Kidney tubule cell (primary cell): ENCODE data around the gene ADARB2.
"Not testable (repeated sequence)": the region's sequence is repeated elsewhere in the genome, so short reads cannot be mapped to it uniquely, and the experiment has no call there.

Experiments
- DNase-seq: peaks from one replicate; pipeline ENCODE4 v3.0.0-alpha.2; 2018; ENCODE audit warnings: low spot score

Gene ADARB2

GRCh38 chr10:1347962-1348772 lies 389.2 kb downstream of the ADARB2 start:
- DNase-seq, result no peak

GRCh38 chr10:1347525-1347924 lies 389.8 kb downstream of the ADARB2 start:
- no peak for DNase-seq

- DNase-seq, result no peak
These were observed 391.1 kb downstream of the ADARB2 start for GRCh38 chr10:1346201-1346600.

GRCh38 chr10:1345368-1345767 lies 392.0 kb downstream of the ADARB2 start:
- no peak for DNase-seq

GRCh38 chr10:1344846-1345245 lies 392.5 kb downstream of the ADARB2 start:
- no peak for DNase-seq

- no peak for DNase-seq
These were observed 392.9 kb downstream of the ADARB2 start for GRCh38 chr10:1344408-1344807.

- DNase-seq, result no peak
These were observed 394.1 kb downstream of the ADARB2 start for GRCh38 chr10:1343176-1343575.

- DNase-seq, result not testable (repeated sequence)
These were observed 396.3 kb downstream of the ADARB2 start for GRCh38 chr10:1341052-1341451.

GRCh38 chr10:1339396-1339795 lies 397.9 kb downstream of the ADARB2 start:
- DNase-seq, result no peak

GRCh38 chr10:1335642-1336041 lies 401.7 kb downstream of the ADARB2 start:
- no peak for DNase-seq

- no peak for DNase-seq
These were observed 403.3 kb downstream of the ADARB2 start for GRCh38 chr10:1333981-1334380.

- no peak for DNase-seq
These were observed 405.8 kb downstream of the ADARB2 start for GRCh38 chr10:1331560-1331959.

GRCh38 chr10:1329622-1330021 lies 407.7 kb downstream of the ADARB2 start:
- no peak for DNase-seq

GRCh38 chr10:1328981-1329614 lies 408.2 kb downstream of the ADARB2 start:
- no peak for DNase-seq

GRCh38 chr10:1328161-1328823 lies 409.0 kb downstream of the ADARB2 start:
- no peak for DNase-seq

GRCh38 chr10:1327759-1328158 lies 409.6 kb downstream of the ADARB2 start:
- no peak for DNase-seq

GRCh38 chr10:1326514-1326913 lies 410.8 kb downstream of the ADARB2 start:
- not testable (repeated sequence) for DNase-seq

- no peak for DNase-seq
These were observed 412.4 kb downstream of the ADARB2 start for GRCh38 chr10:1324903-1325302.

- DNase-seq, result no peak
These were observed 413.4 kb downstream of the ADARB2 start for GRCh38 chr10:1323951-1324350.

GRCh38 chr10:1320739-1321320 lies 416.5 kb downstream of the ADARB2 start:
- DNase-seq, result no peak

GRCh38 chr10:1316809-1317143 lies 420.5 kb downstream of the ADARB2 start:
- no peak for DNase-seq

- DNase-seq, result no peak
These were observed 421.1 kb downstream of the ADARB2 start for GRCh38 chr10:1316121-1316808.
